ENCODE results near the gene THSD4.

DNA sequence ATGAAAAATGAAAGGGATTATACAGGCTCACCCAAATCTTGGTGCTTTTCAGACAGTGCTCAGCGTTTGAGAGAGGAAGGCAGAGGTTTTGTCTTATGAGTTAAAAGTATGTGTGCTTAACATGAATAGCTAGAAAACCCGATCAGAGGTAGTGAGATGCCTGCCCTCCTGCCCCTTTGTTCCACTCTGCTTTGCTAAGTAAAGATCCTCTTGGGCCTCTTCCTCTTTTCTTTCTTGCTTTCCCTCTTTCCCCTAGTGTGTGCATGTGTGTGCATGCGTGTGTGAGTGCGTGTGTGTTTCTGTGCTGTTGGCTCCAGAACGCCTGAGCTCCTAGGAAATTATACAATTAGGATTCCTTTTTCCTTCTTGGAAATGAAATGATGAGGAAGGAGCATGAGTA lies 433.8 kb downstream of the THSD4 start:
- no peak for TF ChIP-seq EZH2 (IDR thresholded peaks at IDR 0.05)
- no peak for TF ChIP-seq POLR2AphosphoS5 (IDR thresholded peaks at IDR 0.05; ENCODE audit: borderline replicate concordance, low read depth, low read length)

Data from SK-N-MC (cell line).